GM18858 (cell line): Measurements from ENCODE around the gene HBD.

Experiments
- ATAC-seq: cut with Tn5 transposase; IDR thresholded peaks from one replicate; pipeline ENCODE4 v1.9.1; 2021; ENCODE audit not compliant: unreplicated experiment

Gene HBD

GRCh38 chr11:5235364-5236095, 1.2 kb upstream of the HBD start:
- ATAC-seq, result no peak

DNA sequence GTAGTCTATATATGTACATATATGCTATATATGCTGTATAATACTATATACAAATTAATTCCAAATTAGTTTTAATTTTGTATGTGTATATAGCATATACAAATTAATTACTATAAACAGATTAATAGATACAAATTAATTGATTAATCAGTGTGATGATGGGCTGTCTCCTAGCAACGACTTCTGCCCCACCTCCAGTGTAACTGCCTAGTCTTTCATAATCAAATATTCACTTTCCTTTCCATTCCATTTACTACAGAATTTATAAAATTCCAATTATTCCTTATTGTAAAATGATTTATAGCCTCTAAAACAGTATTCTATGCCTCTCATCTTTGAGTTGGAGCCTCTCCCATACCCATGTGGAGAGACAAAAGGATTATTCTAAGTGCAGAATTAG, 976 bp downstream of the HBD start:
- no peak for ATAC-seq

DNA sequence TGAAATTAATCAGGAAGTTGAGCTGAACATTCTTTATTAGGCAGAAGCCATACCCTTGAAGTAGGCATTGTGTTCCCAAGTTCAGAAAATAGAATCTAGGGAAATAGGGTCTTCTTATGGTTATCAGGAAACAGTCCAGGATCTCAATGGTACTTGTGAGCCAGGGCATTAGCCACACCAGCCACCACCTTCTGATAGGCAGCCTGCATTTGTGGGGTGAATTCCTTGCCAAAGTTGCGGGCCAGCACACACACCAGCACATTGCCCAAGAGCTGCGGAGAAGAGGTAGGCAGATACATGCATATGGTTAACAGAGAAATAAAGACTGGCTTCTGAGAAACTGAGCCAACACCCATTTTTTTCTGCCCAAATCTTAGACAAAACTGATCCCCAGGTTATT, 1.5 kb downstream of the HBD start:
- no peak for ATAC-seq

GRCh38 chr11:5232176-5232575, 2.1 kb downstream of the HBD start:
- no peak for ATAC-seq

GRCh38 chr11:5231111-5231510, 3.2 kb downstream of the HBD start:
- no peak for ATAC-seq

DNA sequence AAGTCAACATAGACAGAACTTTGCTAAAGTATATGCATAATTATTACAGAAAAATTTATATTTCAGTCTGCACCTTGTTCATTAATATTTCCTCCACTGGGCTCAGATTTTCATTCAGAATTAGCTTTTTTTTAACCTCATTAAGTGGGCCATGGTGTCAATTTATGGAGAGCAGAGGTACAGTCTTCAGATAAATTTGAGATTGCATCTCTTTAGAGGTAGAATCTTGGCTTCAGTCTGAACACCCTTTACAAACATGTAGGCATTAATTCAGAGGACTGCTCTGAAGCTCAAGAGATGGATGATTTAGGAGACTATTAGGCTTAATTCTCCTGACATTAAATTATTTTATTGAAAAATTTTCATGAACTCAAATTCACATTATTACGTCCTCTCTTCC, 4.0 kb downstream of the HBD start:
- no peak for ATAC-seq

- ATAC-seq, result no peak
These were observed 4.5 kb downstream of the HBD start for GRCh38 chr11:5229796-5230195.

GRCh38 chr11:5229356-5229755, 4.9 kb downstream of the HBD start:
- no peak for ATAC-seq

DNA sequence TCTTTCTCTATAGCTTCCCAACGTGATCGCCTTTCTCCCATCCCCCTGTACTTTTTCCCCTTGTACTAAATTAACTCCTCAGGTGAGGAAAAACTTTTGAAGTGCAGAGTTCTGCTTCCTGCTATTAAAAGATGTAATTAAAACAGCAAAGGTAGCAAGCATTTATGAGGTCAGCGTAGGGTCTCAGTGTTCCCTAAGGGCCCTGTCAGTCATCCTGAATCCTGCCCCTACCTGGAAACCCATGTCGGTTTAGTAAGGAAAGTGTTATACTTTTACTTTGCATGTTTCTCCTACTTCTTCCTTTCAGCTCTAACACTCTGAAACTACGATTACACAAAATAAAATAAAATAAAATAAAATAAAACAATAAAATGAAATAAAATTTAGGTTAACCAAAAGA, 6.2 kb downstream of the HBD start:
- no peak for ATAC-seq

DNA sequence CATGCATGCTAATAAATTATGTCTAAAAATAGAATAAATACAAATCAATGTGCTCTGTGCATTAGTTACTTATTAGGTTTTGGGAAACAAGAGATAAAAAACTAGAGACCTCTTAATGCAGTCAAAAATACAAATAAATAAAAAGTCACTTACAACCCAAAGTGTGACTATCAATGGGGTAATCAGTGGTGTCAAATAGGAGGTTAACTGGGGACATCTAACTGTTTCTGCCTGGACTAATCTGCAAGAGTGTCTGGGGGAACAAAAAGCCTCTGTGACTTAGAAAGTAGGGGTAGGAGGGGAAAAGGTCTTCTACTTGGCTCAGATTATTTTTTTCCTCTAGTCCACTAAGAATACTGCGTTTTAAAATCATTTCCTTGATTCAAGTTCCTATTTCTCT, 6.6 kb downstream of the HBD start:
- ATAC-seq, result no peak

GRCh38 chr11:5226732-5227310, 7.5 kb downstream of the HBD start, which contains the start of gene HBB:
TSS of gene HBB (minus strand) at chr11:5227071. CDS start at chr11:5227021, 50 bp downstream.
- ATAC-seq, result no peak

- ATAC-seq, result no peak
These were observed 8.8 kb downstream of the HBD start for GRCh38 chr11:5225480-5225871.

DNA sequence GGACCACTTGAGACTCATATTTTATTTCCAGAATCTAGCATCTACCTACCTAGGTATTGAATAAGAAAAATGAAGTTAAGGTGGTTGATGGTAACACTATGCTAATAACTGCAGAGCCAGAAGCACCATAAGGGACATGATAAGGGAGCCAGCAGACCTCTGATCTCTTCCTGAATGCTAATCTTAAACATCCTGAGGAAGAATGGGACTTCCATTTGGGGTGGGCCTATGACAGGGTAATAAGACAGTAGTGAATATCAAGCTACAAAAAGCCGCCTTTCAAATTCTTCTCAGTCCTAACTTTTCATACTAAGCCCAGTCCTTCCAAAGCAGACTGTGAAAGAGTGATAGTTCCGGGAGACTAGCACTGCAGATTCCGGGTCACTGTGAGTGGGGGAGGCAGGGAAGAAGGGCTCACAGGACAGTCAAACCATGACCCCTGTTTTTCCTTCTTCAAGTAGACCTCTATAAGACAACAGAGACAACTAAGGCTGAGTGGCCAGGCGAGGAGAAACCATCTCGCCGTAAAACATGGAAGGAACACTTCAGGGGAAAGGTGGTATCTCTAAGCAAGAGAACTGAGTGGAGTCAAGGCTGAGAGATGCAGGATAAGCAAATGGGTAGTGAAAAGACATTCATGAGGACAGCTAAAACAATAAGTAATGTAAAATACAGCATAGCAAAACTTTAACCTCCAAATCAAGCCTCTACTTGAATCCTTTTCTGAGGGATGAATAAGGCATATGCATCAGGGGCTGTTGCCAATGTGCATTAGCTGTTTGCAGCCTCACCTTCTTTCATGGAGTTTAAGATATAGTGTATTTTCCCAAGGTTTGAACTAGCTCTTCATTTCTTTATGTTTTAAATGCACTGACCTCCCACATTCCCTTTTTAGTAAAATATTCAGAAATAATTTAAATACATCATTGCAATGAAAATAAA, 9.5 kb downstream of the HBD start:
- ATAC-seq, result no peak

DNA sequence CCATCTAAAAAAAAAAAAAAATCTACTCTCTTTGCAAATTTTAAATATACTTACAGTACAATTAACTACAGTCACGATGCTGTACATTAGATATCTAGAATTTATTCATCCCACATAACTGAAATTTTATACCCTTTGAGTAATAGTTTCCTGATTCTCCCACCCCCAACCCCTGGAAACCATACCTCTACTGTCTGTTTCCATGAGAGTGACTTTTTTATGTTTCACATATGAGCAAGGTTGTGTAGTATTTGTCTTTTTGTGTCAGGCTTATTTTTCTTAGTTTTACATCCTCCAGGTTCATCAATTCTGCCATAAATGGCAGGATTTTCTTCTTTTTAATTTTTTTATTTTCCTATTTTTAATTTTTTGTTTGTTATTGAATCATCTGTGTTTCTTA, 10.6 kb downstream of the HBD start:
- ATAC-seq, result no peak

- ATAC-seq, result no peak
These were observed 11.1 kb downstream of the HBD start for GRCh38 chr11:5223146-5223545.

DNA sequence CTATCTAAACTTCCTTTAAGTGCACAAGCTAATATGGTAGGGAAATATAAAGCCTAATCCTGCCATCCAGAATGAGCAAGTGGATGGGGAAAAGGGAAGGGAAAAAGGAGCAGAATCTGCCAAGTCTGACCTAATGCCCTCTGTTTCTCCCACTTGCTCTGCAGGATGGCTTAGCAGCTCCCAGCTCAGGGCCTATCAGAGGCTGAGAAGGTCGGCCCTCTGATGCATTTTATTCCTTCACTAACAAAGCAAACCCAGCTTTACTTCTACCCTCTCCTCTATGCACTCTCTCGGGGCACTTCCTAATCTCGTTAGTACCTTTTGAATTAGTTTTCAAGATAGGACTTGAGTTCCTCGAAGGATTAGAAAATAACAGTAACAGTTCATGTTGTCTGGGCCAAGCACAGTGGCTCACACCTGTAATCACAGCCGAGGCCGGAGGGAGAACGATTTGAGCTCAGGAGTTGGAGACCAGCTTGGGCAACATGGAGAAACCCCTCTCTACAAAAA, 23.9 kb downstream of the HBD start:
- ATAC-seq, result no peak

DNA sequence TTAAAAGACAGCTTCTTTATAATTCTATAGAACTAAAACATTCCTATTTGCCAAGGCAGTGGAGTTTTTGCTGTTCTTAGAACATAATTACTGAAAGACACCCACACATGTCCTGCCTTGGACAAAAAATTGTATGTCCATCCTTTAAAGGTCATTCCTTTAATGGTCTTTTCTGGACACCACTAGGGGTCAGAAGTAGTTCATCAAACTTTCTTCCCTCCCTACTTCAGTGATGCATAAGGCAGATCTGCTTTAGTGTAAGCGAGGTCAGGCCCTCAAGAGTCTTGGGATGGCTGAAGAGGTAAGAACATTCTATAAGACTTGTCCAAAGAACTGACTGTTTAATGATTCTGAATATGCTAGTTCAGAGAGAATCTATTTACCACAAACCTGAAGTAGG, 29.5 kb downstream of the HBD start:
- peak; percentile 49 for ATAC-seq

DNA sequence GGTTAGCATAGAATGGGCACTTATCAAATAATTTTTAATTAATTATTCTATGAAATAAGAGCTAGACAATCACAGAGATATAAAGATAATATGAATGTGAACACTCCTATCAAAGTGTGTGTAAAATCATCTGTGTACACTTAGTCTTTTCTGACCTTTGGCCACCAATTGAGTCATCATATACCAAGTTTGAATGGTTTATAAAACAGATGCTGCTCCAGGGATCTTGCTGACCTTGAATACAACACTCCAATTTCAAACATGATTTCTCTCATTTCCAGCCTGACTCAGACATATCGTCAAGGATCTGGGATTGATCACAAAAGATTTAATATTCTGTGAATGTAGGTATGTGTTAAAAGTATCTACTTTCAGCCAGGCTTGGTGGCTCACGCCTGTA, 30.9 kb downstream of the HBD start:
- no peak for ATAC-seq

GRCh38 chr11:5200582-5200981, 33.7 kb downstream of the HBD start, which contains the start of gene OR51V1:
TSS of gene OR51V1 (minus strand) at chr11:5200682. CDS start at chr11:5200682, 0 bp downstream.
- no peak for ATAC-seq

DNA sequence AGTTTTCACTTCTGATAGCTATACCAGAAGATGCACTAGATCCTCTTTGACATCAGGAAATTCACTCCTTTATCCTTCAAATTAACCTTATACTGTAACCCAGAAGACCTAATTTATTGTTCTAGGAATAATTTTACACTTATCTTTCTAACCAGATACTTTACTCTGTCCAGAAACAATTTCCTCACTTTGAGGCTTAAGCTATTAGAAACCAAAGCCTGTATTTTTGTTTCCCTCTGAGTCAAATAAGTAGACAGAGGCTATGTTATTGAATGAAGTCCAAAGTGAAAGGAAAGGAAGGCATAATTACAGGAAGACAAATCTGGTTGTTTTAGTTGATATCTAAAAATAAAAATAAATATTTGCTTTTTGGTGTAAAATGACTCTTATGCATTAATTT, 36.0 kb downstream of the HBD start:
- ATAC-seq, result no peak

DNA sequence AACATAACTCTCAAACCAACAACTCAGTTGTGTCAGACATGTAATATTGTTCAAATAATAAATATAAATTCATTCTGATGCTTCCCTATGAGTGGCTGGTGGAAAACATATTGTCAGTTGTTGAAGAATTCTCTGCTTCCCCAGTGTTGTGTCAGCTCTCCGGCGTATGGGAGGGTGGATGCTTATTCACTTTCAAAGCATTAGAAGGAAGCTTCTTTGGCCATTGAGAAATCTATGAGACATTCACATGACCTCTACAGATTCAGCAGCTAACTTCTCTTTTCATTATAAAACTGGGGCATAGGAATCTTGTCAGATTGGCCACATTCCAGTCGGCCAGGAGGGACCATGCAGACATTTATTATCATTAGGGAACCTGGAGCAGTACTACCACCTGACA, 36.7 kb downstream of the HBD start:
- no peak for ATAC-seq

GRCh38 chr11:5196731-5197130, 37.6 kb downstream of the HBD start:
- no peak for ATAC-seq
